Subcutaneous adipose tissue (tissue), 4 donors: ENCODE data around the gene SLC10A2. TPM values are rescaled to one million over a fixed set of nuclear protein-coding genes. Genes with fewer than 3 reads are reported as not detected.

ENCODE experiments used
- CTCF ChIP-seq: fragments of 450-650 bp; IDR thresholded peaks from one replicate; pipeline ENCODE4 v1.5.1; 2016; ENCODE audit warnings: low read depth, mild to moderate bottlenecking, control low read depth, antibody characterized with exemption, moderate library complexity
- total RNA-seq, 4 donors: library from RNA; depleted of rRNA; stranded (reverse); fragments of >200 nt; gene quantifications; one replicate each; pipeline ENCODE4 v1.1.0, GENCODE V29; 2016

SLC10A2 gene
- total RNA-seq, 4 donors from 2014 or later: not detected

- TF ChIP-seq CTCF: no peak
These were observed 33.6 kb upstream of the SLC10A2 start for GRCh38 chr13:103099722-103100293.

- no peak for TF ChIP-seq CTCF
These were observed 32.3 kb upstream of the SLC10A2 start for GRCh38 chr13:103098535-103098934.

- no peak for TF ChIP-seq CTCF
These were observed 31.2 kb upstream of the SLC10A2 start for GRCh38 chr13:103097366-103097928.

GRCh38 chr13:103087275-103087674 lies 21.1 kb upstream of the SLC10A2 start:
- no peak for TF ChIP-seq CTCF

- no peak for TF ChIP-seq CTCF
These were observed 15.2 kb upstream of the SLC10A2 start for GRCh38 chr13:103081435-103081834.

GRCh38 chr13:103078158-103078557 lies 11.9 kb upstream of the SLC10A2 start:
- TF ChIP-seq CTCF: no peak

DNA sequence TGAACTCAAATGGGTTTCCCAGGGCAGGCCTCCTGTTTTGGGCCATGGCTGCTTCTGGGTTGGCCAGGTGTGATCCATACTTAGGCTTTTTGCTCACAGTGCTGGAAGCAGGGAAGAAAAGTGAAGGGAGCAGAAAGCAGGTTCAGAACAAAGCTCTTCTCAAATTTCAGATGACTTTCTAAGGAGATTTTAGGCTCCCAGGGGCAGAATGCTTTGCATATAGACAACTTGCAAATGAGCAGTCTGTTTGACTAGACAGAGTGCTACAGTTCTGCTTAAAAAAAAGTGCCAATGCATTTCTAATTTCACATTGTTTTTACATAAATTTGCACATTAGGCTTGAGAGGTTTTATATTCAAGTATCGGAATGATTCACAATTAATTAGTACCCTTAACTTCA lies 2.6 kb upstream of the SLC10A2 start:
- no peak for TF ChIP-seq CTCF
